HG03025 (cell line): ENCODE measurements around the gene UBAC1.

ENCODE experiments used
- ATAC-seq: cut with Tn5 transposase; IDR thresholded peaks from one replicate; pipeline ENCODE4 v1.9.1; 2021; ENCODE audit warnings: mild to moderate bottlenecking, moderate library complexity; ENCODE audit not compliant: unreplicated experiment, low FRiP score

The UBAC1 gene

DNA sequence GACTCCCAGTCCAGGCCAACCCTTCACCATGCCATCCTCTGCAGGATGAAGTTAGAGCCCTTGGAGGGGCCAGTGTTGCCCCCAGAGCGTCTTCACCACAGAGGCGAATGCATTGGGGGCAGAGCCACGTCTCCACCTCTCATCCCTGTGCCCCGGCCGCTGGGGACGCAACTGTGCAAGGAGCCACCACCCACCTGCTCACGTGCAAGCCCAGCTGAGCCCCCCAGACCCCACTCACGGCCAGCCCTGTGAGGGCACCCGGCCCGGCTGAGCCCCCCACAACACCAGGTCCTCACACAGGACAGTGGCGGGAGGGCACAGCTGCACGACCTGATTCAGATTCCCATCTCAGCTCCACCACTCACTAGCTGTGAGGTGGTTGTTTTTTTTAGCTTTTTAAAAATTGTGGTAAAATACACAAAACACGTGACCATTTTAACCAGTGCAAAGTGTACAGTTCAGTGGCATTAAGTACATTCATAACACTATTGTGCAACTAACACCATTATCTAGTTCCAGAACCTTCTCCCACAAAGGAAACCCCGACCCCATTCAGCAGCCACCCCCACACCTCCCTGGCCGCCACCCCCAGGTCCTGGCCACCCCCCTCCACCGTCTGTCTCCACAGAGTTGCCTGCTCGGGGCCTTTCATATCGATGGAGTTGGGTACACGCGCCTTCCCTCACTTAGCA is 33.5 kb upstream of the UBAC1 start:
- no peak for ATAC-seq

DNA sequence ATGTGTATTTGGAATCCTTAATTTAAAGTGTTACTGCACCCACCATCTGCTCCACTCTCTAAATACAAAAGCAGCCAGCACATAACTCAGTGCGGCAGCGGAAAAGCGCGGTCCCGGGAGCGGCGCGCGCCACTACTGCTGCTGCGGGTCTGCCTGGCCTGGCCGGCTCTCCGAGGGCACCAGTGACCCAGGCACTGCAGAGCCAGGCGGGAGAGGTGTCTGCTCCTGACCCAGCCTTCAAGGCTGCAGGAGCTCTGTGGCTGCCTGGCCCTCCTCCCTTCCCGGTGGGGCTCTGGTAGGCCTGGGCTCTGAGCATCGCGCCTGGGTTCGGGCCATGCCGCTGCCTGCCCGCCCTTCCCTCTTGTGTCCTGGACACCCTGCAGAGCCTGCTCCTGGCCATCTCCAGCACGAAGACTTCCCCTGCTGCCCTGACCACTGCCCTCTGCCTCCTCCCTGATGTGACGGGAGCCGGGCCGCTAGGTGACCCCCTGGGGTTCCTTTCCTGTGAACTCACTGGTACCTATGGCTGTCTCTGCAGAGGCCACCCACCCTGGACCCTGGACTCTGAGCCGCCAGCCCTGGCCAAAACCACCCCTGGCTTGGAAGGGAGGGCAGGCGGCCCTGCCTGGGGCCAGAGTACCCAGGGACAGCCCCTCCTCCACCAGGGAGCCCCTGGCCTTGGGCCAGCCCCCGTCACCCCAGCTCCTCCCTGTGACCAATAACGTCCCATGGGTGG is 32.8 kb upstream of the UBAC1 start:
- ATAC-seq: no peak

DNA sequence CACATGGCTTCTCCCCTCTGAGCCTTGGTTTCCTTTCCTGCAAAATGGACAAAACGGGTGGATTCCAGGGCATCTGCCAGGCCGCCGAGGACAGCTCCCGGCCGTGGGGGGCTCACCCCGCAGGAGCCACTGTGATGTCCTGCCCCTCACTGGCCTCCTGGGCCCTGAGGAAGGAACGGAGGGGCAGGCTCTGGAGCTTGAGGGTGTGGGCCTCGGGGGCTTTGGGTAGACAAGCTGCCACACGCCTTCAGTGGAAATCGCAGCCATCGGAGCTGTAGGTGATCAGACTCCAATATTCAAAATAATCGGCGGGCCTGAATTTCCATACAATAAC is 32.2 kb upstream of the UBAC1 start:
- ATAC-seq: no peak

DNA sequence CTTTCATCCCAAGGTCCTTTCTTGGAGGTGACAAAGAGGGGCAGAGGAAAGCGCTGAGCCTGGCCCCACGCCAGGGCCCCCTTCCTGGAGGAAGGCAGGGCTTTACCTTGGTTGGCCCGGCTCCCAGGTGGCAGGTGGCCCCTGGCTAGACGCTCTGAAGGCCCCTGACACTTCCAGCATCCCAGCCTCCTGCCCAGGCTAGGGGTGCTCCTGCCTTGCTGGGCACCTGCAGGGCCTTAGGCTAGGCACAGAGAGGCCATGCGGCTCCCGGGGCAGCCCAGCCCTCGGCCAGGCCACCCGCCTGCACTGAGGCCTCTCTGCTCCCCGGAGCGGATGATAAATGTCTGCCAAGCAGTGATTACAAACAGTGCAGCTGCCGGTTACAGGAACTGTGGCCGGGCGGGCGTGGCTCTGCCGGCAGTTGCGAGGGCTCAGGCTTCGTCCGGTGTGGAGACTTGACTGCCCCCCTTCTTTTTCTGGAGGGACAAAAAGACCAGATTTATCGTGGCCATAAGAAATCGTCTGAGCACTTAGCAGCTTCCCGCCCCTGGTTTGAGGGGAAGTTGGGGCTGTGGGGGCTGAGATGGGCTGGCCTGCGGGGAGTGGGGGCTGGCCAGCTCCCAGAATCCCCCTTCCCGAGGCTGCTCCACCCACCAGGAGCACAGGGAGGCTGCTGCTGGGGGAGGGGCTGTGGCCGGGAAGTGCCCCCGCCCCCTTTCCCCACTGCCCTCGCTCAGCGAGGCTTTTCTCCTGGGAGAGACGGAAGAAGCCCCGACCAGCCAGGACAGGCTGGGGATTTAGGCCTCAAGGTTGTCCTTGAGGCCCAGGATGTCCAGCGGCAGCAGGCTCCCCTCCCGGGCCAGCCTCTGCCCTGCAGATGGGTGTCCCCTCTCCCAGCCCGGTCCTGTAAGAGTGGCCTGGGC is 31.6 kb upstream of the UBAC1 start:
- no peak for ATAC-seq

DNA sequence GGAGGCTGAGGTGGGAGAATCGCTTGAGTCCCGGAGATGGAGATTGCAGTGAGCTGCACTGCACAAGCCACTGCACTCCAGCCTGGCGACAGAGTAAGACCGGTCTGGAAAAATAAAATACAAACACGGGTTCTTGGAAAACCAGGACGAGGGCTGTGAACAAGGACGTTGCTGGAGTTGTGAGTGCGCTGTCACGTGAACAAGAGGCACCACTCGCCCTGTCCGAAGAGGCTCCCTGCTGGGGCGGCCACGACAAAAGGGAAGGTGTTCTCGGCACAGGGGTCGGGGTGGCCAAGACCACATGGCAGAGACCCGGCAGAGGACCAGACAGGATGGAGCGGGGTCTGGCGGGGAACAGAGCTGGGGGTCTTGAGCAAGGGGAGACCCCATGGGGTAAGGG is 30.6 kb upstream of the UBAC1 start:
- ATAC-seq: no peak

DNA sequence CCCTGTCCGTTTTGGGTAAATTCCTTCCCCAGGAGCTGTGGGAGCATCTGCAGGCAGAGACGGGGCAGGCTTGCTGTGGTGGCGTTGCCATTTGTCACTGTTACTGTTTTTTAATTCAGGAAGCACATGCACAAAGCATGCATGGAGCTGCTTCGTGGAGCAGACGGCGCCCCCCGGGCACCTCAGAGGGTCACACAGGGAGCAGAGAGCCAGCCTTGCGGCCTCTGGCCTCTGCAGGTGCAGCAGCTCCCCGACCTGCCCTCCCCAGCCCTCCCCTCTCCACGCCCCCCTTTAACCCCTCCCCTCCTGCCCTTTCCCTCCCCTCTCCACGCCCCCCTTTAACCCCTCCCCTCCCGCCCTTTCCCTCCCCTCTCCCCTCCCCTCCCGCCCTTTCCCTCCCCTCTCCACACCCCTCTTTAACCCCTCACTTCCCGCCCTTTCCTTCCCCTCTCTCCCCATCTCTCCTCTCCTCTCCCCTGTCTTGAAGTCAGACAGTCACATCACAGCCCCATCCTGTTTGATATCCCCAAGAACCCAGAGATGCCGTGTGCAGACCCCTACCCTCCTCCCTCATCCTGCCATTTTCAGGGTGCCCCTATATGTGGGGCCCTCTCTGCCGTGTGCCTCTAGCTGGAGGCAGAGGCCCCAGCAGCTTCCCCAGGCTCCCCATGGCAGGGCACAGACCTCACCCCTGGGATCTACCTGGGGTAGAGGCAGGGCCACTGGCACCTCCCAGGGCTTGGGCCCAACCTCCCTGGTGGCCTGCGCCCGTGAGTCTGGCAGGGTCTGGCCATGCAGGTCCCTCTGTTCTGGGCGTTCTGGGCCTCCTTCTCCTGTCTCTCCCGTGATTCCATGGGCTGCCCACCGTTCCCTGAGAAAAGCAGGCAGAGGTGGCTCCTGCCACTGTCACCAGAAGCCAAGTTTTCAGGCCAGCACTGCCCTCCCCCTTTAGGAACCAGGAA is 29.6 kb upstream of the UBAC1 start:
- ATAC-seq: no peak

DNA sequence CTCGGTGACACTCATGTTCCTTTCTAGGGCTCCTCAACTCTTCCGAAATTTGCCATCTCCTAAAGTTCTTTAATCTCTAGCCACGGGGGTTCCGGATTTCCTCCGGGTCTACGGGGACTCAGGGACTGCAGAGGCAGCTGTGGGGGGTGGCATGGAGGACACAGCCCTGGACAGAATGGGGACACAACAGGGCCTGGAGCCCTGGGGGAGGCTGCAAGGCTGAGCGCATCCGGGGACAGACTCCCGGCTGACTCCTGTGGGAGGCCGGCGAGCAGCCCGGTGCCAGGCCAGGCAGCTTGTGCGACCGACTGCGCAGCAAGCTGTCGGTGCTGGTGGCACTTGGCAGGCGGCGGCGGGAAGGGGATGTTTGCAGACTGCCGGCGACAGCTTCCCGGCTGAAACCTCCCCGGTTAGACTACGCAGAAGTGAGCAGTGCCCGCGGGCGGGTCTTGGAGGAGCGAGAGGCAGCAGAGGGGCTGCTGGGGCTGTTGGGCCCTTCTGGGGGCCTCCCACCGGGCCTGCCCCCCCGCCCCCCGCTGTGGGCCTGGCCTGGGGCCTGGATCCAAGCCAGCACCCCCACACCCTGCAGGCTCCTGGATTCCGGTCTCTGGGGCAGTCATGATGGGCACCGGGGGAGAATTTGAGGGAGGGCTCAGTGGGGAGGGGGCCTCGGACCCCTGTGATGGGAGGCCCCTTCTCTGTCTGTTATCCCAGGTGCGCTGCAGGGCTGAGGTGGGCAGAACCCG is 28.7 kb upstream of the UBAC1 start:
- ATAC-seq: no peak

DNA sequence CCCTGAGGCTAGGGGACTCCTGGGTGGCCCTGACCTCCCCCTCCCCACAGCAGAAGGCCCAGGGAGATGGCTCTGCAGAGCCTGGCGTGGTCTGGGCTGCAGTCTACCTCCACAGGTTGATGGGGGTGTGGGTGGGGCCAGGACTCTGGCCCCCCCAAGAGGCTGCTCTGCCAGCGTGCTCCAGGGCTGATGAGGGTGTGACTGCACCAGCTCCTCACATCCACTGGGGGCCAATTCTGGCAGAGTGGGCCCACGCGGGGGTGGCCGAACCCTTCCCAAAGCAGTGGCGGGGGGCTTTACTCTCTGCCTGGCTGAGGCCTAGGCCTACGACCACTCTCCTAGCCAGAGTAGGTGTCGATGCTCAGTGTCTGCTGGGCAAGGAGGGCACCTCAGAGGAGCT is 28.0 kb upstream of the UBAC1 start:
- ATAC-seq: no peak

DNA sequence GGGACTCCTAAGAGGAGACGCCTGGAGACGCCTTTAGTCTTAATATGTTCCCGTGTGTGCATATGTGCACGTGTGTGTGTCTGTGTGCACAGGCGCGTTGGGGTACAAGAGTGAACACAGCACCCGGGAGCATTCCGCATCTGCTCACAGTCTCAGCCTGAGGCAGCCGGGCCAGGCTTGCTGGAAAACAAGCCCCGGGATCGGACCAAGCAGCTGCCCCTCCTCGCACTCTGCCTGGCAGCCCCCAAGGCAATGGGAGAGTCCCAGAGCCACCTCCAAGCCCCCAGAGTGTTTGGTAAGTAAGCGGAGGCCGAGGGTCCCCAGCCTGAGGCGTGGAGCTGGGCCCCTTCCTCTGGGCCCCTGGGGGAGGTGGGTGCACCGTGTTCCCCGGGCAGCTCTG is 27.3 kb upstream of the UBAC1 start:
- no peak for ATAC-seq

DNA sequence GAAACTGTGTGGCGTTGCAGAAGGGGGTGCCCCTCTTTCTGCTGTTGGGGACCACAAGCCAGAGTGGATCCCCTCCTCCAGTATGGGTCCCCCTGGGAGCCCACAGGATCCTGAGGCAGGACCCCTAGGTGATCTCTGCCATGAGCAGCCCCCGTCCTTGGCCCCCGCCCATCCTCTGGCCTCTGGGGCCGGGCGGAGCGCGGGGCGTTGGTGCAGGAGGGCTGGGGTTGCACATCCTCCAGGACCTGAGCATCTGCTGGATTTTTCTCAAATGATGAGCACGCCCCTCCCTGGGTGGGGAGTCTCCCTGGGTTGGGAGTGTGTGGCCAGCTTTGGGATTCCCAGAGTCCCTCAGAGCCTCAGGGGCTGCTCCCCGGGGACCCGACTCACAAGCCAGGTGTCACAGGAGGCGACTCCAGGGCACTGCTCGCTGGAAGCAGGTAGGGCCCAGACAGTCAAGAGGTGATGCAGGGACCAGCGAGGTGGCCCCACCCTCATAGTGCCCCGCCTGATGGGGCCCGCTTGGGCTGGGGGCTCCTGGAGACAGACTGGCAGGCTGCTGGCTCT is 26.7 kb upstream of the UBAC1 start:
- no peak for ATAC-seq

DNA sequence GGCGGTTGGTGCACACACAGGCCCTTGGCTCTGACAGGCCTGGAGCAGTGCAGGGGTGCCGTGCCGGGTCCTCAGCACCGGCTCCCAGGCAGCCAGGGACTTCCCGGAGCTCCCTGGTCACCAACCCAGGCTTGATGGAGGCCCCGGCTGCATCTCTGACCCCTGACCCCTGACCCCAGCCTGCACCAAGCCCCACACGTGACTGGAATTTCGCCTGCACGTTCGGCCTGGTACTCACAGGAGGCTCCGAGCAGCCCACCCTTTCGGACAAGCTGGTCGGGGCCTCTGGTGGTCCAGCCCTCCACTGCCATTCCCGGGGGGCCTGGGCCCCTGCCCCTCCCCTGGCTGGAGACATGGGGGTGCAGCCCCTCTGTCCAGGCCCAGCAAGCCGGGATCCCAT is 25.4 kb upstream of the UBAC1 start:
- no peak for ATAC-seq

DNA sequence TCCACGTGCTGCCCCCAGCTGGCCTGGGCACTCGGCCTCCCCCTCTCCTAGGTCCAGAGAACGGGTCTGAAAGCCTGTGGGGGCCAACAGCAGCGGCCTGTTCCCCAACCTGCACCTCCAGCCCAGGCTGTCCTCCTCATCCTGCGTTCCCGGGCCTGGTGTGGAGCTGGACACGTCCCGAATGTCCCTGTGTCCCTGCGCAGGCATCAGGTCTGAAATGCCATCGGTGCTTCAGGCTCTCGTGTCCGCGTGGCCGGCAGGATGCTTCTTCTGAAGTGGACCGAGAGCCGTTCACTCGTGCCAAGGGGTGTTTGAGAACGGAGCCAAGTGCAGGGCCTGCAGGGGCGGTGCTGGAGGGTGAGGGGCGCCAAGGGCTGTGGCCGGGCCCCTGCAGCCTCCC is 24.7 kb upstream of the UBAC1 start:
- no peak for ATAC-seq

DNA sequence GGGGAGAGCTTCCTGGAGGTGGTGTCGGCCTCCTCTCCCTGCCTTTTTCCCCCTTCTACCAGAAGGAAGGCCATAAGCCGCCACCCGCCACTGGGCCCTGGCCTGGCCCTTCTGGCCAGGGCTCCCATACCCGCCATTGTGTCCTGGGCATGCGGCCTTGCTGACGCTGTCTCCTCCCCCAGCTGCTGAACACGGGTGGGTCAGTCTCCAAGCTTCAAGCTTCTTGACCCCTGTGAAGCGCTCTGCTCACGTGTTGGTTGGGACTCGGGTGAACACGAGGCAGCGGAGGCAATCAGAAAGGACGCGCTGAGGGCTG is 24.2 kb upstream of the UBAC1 start:
- ATAC-seq: no peak

DNA sequence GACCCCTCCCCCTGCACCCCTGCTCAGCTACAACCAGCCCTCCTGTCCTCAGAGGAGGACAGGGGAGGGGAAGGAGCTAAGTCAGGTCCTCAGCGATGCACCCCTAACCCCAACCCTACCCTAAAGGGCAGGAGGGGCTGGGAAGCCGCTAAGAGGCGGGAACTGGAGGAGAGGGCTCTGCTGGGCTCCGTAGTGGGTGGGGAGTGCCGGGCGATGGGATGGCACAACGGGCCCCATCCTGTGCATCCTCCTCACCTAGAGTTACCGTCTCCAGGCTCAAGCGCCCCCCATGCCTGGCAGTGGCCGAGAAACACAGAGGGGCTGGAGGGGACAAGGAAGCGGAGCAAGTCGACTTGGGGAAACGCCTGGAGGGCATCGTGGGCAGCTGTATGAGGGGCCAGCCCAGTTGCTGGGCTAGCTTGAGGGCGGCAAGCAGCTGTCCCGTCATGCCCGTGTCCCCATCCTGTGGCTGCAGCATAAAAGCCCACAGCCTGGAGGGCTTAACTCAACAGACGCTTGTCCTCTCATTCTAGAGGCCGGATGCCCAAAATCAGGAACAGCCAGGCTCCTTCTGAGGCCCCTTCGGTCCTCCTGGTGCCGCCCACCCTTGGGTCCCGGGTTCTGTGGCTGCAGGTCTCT is 23.0 kb upstream of the UBAC1 start:
- no peak for ATAC-seq

DNA sequence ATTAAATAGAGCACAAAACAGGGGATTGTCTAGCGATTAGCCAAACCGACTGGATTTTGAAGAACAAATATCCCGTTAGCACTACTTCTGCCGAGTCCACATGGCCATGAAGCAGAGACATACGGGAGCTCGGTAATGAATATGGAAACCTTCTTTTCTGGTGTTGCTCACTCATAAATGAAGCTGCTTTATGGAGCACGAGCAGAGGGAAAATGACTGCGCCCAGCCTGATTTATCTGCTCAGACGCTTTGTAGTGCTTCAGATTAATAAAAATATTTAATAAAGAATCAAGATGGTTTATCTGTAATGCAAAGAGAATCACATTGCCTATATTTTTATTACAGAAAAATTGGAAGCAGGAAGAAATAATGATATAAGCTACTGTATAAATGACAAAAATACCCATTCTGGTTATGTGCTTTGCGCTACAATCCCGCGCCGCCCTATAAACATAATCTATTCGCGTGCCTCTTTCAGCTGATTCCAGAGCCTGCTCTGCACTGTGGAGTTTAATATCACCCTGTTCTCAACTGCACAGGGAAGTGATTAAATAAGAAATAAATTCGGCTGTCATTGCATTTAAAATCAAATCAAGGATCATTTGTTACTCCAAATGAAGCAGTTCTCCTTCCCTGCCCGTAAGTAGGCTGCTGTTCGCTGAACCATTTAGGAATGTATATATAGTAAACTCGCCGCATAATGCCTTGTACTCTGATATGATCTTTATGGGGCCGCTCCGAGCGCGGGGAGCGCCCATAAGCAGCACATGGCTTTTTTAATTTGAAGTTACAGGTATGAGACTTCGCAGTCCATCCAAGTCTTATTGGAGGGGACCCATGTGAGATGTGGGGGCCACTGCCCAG is 22.3 kb upstream of the UBAC1 start:
- no peak for ATAC-seq

DNA sequence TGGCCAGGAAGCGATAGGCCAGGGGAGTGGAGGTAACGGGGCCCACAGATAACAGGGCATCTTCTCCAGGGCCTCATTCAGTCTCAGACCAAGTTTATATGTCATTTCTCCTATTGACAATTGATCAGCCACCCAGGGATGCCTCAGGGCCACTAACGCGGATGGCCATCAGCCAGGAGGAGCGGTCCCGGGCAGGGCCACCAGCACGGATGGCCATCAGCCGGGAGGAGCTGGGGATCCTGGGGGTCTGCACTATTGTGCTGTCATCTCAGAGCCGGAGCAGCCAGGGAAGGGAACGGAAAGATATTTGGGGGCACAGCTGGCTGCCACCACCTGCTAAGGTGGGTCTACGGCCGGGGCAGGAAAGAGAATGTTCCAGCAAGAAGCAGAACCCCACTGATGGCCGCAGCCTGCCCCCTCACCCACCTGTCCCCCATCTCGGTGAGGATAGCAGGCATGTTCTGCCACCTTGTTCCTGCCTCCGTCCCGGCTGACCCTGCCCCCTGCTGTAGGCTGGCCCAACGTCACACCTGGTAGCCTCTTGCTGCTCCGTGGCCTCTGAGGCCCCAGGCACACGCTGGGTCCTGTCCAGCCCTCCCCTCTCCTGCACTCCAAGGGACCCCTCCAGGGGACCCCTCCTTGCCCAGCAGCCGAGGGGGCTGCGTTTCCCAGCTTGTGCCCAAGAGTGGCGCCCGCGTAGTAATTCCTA is 21.5 kb upstream of the UBAC1 start:
- ATAC-seq: no peak

DNA sequence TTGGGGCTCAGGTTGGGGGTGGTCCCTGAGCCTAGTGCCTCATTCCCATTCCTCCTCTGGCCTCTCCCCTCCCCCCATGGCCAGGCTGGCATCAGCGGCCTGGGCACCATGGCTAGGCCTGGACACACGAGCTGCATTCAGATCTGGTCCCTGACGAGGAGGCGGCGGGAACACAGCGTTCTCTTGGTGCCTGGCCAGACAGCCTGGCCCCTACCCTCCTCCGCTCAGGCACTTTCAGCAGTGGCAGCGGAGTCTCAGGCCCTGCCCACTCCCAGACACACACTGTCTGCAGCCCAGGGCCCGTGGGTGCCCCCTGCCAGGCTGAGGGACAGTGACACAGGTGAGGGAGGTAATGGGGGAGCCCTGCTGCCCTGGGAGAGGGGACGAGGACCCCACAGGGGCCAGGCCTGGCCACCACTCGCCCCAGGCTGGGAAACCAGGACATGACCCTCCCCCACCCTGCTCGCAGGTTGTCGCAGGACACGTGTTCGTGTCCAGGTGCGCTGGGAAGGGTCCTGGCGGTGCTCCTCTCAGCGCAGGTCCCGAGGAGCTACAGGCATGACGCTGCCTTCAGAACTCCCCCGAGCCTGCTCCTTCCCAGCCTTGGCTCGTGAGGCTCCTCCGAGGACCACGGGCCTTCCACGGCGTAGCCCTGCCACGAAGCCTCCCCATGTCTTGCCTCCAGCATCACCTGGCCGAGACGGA is 19.9 kb upstream of the UBAC1 start:
- no peak for ATAC-seq
